HG03064 (cell line): ENCODE data around the gene KIAA1217.

ENCODE experiments used
- ATAC-seq: cut with Tn5 transposase; IDR thresholded peaks from one replicate; pipeline ENCODE4 v1.9.1; 2021; ENCODE audit warnings: low read depth; ENCODE audit not compliant: unreplicated experiment

Gene KIAA1217

DNA sequence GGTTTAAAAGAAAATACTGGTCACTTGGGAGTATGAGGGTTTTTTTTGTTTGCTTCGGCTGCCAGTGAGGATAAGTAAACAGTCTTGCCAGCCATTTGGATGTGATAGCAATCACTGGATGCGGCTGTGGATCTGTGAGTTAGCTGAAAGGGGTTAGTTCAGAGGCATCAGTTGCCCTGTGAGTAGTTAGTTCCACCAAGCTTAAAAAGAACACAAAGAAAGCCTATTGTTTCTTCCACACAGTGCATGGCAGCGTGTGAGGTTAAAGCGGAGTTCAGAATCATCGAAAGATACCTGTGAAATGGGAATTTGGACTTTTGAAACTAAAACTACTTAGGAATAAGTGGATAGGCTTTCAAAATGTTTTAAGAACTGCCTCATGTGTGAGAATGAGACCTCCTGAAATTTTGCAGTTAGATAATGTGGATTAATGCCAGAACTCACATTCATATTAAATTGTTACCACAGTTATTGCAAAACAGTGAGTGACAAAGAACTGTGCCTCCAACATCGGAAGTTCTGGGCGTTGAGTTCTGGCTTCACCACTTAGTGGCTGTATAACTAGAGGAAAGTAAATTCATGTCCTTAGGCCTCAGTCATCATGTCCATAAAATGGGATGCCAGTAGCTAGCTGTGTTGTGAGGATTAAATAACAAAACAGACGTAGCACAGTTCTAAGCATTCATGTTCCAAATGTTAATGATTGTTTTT is 31.3 kb downstream of the KIAA1217 start:
- no peak for ATAC-seq

DNA sequence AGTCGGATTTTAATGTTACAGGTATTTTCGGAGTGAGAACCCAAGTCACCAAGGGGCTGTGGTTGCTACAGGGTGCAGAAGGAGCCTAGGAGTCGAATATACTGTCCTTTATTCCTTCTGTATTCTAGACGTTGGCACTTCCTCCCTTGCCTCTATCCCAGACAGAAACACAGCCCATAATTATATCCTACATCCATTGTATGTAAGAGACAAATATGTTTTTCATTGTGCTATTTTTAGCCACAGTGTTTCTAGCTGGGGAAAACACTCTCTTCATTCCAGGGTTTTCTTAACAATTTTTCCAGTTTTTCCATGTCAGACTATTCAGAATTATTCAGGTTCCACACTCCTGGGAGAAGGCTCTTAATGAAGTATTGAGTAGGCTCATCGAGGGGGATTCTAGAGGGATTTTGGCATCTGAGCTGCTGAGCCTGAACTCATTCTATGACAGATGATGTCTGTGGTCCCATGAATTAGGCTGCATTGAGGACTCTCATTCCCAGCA is 32.6 kb downstream of the KIAA1217 start:
- no peak for ATAC-seq

DNA sequence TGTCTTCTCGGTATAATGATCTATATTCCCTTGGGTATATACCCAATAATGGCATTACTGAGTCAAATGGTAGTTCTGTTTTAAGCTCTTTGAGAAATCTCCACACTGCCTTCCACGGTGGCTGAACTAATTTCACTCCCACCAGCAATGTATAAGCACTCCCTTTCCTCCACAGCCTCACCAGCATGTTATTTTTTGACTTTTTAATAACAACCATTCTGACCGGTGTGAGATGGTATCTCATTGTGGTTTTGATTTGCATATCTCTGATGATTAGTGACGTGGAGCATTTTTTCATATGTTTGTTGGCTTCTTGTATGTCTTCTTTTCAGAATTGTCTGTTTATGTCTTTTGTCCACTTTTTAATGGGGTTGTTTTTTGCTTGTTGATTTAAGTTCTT is 33.6 kb downstream of the KIAA1217 start:
- ATAC-seq: no peak

DNA sequence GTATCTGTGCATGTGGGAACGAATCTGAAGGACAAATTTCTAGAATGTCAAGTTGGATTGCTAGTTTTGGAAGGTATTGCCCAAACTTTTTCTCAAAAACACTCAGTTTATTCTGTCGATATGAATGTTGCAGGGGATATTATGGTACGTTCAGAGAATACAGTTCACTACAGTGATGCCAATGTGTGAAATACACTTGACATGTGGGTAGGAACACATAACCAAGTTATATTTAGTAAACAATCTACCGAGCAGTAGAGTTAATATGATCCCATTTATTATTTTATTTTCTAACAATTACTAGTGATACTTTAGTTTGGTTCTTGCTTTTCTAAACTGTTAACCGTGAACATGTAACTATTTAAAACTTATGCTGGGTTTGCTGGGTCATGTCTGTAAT is 37.4 kb downstream of the KIAA1217 start:
- no peak for ATAC-seq

DNA sequence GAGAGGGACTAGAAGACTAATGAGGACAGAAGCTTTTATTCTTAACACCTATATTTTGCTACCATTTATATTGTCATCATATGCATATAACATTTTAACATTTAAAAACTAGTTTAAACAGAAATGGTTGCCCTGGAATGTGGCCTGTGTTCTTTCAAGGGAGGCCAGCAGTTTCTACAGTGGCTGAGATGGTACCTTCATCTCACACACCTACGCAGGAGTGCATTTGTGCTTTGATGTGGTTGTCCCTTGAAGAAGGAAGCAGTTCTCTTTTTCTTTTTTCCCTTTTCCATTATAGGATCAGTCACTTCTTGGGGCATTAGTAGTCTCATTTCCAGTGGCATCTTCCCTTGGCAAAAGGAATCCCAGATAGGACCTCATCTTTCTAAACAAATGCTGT is 38.9 kb downstream of the KIAA1217 start:
- ATAC-seq: no peak

DNA sequence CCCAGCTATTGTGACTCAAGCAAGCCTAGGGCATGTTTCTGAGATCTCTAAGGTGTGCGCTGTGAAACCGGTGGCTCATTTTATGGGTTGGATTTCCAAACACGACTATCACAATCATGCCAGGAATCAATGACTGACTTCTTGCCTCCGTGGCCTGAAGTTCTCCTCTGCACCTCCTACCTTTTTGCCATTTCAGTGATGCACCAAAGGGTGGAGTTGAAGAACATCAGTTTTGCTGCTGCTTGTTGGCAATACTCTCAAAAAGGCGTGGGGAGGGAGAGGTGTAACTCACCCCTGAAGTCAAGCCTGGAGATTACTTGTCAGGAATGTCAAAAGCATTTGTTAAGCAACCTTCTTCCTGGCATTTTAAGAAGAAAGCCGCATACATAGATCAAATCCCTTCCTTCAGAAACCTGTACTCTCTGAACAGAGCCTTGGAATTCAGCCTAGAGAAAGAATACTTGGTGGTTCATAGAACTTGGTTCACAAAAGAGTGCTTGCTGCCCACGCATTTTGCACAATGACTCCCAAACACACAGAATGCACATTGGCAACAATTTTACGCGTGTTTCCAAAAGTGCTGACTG is 41.0 kb downstream of the KIAA1217 start:
- ATAC-seq: no peak

DNA sequence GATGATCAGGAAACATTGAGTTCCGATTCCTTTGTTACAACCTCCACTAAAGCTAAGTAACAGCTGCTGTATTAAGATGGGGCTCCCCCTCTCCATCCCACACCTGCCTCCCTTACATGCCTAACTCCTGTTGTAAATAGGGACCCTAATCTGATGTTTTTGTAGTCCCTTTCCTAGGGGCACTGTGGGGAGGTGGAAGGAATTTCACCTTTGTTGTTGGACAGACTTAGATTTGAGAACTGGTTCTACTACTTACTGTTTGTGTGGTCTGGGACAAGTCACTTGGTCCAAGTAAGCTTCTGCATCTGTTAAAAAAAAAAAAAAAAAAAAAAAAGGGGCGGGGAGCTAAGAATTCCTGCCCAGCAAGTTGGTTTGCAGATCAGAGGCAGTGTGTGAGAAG is 42.6 kb downstream of the KIAA1217 start:
- no peak for ATAC-seq

DNA sequence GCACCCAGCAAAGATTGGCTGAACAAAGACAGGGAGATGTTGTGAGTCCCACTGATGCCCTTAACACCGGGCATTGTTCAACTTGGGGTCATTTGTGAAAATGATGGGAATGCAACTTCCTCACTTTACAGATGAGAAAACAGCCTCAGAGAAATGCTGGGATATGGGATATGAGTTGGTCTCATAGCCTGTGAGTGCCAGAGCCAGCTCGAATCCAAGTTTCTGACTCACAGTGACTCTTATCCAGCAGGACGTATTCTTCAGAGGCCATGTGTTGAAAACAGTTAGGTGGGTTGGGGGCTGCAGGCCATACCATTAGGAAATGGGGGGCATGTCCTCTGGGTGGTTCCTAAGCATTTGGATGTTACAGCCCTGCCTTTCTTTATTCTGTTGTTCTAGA is 45.2 kb downstream of the KIAA1217 start:
- no peak for ATAC-seq

DNA sequence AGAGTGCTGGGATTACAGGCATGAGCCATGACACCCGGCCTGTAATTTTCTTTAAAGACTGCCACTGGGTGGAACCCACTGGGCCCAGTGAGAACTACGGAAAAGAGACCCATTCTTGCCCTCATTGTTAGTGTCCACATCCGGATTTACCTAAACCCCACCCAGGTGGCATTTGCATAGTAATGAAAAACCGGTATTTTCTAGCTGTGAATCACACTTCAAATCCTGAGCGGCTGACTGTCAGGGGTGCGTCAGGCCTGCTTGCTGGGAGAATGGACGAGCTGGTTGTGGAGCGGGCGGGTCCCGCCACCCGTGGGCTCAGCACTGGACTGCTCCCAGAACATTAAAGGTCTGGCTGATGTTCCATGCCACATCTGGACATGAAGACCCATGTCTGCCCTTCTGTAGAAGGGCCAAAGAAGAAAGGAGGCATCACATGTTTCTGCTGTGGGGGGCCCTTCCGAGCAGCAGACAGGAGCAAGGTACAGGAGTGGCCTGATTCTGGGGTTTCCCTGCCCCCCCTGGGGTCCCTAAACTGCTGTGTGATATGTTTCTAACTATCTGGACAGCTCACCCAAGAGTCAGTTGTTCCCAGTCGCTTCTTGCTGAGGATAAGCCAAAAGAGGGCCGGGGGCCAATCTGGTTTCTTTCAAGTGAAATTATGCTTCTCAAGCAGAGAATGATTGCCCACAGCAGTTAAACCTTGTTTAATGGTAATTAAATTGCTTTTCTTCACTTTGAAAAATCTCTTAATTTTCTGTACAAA is 46.4 kb downstream of the KIAA1217 start:
- ATAC-seq: no peak

DNA sequence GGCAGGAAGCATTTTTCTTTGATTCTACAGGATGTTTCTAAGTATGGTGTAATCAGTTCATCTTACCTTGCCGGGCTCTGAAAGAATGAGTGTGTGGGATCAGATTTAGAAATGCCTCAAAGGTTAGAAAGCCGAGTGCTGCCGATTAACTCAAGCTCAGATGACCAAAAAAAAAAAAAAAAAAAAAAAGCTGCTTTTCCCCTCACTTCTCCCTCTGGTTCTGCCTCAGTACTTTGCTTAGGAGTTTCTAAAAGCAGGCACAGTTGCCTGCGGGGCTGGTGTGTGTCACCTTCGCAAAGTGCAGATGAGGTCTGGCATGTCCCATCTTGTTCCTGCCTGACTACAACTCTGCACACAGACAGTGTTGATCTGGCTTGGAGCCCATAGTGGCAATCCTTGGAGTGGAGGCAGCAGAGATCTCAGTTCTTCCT is 47.0 kb downstream of the KIAA1217 start:
- no peak for ATAC-seq

DNA sequence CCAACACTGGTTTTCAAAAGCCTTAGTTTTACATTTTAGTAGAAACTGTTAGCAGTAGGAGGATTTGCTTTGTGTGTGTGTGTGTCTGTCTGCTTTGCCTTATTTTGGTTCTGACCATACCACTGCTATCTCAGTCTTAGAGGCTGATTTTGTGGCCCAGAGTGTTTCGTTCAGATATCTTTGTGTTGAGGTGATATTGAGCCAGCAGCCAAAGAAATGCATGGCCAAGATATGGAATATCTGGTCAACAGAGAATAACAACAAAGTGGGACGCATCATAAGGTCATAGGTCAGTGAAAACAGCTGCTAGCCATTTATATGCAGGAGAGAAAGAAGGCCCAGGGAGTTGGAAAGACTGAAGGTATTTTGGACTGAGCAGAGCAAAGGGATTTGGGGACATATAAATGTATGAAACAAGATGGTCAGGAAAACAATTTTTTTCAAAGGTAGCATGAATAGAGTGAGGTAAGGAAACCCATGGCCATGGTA is 47.7 kb downstream of the KIAA1217 start:
- no peak for ATAC-seq

DNA sequence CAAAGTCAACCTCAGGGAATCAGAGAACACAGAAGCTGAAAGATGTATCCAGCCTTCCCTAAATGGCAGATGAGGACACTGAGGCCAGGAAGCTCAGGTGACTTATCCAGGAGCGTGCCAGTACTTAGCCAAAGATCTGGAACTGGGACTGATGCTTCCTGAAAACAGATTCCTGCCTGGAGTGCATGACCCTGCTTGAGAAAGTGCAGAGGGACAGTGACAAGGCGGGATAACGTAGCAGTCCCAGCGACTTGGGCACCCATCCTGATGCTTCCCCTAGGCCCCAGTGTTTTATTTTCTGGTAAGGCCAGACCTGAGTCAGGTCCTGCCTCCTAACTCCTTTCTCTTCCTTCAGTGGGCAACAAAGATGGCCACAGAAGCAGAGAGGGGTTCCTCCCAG is 48.6 kb downstream of the KIAA1217 start:
- no peak for ATAC-seq

DNA sequence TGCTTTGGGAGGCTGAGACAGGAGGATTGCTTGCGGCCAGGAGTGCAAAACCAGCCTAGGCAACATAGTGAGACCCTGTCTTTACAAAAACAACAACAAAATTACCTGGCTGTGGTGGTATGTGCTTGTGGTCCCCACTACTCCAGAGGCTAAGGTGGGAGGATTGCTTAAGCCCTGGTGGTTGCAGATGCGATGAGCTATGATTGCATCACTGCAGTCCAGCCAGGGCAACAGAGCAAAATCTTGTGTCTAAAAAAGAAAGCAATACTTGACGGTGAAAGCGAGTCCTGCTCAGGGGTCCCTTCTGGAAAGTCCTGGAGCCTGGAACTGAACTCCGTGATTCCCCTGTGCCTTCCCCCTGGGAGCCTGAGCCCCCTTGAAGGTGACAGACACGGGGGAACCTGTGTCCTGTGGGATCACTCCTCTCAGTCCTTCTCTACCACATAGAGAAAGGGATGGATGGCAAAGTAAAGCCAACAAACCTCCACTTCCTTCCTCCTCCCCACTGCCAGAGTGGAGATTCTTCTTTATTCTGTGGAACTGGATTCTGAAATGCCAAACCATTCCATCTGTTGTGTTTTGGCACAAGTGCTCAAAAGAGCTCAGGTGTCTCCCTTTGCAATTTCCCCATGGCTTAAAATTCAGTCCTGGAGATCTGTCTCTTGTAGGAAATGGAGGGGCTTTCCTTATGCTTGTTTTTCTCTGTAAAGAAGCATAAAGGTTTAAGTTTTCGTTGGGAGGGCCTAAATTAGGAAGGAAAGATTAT is 50.6 kb downstream of the KIAA1217 start:
- no peak for ATAC-seq

DNA sequence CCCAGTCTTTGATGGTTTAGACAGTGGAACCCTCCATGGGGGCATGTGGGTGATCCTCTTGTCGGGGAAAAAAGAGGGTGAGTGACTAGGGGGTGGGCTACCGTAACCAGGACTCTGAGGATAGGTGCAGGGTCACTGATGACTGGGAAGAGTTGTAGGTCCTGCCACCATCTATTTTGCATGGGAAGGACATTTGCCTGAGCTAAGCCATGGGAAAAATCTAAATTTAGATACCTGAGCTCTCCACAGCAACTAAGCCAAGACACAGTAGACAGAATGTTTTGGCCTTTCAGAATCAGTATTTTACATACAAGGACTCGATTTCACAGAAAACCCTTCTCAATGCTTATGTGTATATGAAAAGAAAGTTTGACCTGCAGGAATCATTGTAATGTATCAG is 52.7 kb downstream of the KIAA1217 start:
- no peak for ATAC-seq

DNA sequence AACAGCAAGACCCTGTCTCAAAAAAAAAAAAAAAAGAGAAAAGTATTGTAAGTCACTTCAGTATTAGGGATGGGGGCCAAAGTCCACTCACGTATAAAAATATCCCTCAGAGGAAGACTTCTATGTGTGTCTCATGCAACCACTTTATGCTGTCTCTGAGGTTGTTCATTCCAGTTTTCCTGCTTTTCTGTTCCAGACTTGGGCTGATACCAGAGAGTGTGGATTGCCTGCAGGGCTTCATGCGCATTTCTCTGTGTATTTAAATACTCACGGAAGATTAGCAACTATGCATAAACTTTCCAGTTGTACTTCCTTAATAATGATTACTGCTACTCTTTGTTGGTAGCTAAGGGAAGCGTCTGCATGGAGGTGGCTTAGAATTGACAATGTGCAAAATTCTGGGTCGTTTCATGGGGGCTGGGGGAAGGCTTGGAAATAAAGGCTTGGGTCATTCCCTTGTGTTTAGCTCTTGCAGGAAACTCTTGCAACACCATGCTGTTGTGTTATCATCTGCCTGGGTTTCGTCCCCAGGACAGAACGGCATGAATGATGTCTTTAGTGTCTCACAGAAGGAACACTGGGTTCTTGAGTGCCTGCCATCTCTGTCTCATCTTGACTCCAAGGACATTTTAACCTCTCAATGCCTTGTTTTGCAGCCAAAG is 54.1 kb downstream of the KIAA1217 start:
- no peak for ATAC-seq

DNA sequence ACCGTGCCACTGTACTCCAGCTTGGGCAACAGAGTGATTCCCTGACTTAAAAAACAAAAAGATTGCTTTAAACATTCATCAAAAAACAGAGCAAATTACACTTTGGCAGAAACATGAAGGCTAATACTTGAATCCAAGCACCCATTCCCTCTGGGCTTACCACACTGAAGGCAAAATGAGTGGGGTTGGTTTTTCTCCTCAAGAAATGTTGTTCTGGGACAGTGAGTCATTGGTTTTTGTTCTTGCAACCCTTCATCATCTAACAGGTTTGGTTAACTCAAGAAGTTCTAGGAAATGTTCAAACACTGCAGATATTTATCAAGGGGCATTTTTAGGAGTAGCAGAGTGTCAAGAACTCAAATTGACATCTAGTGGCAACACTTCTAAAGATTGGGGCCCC is 60.5 kb downstream of the KIAA1217 start:
- no peak for ATAC-seq

DNA sequence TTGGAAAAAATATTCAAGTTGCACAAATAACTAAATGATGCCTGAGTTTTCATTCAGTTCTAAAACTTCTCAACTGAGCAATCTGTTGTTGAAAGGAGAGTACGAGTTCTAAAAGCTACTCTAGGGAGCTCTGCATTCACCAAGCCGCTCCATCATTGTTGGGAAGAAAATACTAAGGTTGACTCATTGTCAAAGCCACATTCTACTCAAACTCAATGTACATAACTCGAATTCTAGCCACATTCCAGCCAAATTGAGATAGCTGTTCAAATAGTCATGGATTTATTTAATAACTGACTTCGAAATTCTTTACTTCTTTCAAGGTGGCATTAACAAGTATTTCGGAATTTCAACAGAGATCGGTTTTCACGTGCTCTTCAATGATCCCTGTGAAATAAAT is 63.4 kb downstream of the KIAA1217 start:
- no peak for ATAC-seq

DNA sequence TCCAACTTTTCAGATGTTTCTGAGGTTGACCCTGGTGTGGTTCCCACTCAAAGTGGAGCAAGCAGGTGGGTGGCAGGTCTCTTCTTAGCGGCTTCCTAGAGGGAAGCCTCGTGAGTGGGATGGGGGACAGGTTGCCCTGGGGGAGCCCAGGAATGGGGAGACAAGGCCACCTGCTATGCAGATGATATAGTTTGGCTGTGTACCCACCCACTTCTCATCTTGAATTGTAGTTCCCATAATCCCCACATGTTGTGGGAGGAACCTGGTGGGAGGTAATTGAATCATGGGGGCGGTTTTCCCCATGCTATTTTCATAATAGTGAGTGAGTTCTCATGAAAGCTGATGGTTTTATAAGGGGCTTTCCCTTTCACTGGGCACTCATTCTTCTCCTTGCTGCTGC is 68.3 kb downstream of the KIAA1217 start:
- no peak for ATAC-seq

DNA sequence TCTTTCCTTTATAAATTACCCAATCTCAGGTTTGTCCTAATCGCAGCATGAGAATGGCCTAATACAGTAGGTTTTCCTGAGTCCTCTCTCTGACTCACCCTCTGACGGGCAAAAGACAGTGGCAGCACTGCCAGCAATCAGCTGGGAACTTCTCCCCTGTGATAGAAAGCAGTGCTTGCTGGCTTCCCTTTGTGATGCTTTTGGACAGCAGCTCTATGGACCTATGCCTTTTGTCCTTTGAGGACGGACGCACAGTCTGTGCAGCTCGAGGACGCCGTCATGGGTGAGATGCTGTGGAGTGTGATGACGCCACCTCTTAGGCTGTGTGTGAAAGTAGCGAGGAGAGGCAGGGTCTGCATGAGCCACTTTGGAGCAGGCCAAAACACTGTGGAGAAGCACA is 68.8 kb downstream of the KIAA1217 start:
- no peak for ATAC-seq

DNA sequence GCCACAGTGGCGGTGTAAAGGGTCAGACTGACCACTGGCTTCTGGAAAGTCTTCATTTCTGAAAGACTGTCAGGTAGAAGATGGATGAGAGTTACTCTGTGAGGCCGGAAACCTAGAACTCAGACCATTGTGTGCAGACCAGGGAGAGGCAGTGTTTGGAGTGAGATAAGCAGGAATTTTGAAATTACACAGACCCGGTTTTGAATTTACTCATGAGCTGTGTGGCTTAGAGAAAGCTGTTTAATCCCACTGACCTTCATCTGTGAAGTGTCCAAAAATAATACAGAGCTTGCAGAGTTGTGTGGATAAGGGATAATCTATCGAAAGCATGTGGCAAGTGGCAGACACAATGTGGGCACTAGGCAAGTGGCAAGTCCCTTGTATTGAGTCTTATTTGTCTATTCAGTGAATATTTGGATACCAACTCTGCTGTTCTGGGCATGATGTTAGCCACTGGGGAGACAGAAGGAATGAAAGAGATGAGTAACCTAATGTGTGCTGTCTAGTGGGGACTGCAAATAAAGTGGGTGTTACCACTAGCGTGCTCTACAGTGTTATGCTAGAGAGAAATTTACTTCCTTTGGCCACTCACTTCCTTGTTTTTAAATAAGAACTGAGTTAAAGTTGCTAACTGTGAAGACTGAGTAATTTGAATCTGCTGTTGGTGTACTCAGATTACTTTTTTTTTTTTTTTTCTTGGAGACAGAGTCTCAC is 69.4 kb downstream of the KIAA1217 start:
- no peak for ATAC-seq
